ENCODE measurements around the gene ITPRIP. TPM values are rescaled to one million over a fixed set of nuclear protein-coding genes. Genes with fewer than 3 reads are reported as not detected.

The ITPRIP gene
- total RNA-seq, 4 donors from 2014 or later, result 18.1 to 31.5 (median 22.8) TPM

- Histone ChIP-seq H3K27me3 (no peaks in the 10 kb centered on the region), H3K27ac (no peak overlapping the region), H3K9me3 (no peaks in the 10 kb centered on the region), H3K4me1 (peaks cover 6 to 16% (median 6%) of the 10 kb centered on the region in 3 donors), H3K4me3 (no peak overlapping the region), H3K36me3 (no peaks in the 10 kb centered on the region)
- WGBS, 2 donors (ENCODE audit: low coverage in 1 of 2), result 61 to 85% methylated on average over 1 of the region's 1 CpG
- TF ChIP-seq POLR2A (IDR thresholded peaks at IDR 0.05) (no peak), CTCF (IDR thresholded peaks at IDR 0.05) (no peak), POLR2AphosphoS5 (IDR thresholded peaks at IDR 0.05) (no peak), EP300 (IDR thresholded peaks at IDR 0.05) (no peak)
- ATAC-seq, result no peak
Measured at GRCh38 chr10:104344219-104344618, 6.0 kb upstream of the ITPRIP start.

GRCh38 chr10:104342941-104343411 lies 4.7 kb upstream of the ITPRIP start:
- peaks cover 6 to 14% (median 6%) of the 10 kb centered on the region in 3 donors for H3K4me1 ChIP-seq
- TF ChIP-seq EP300 (IDR thresholded peaks at IDR 0.05) (no peak), CTCF (IDR thresholded peaks at IDR 0.05) (no peak), POLR2A (IDR thresholded peaks at IDR 0.05) (no peak), POLR2AphosphoS5 (IDR thresholded peaks at IDR 0.05) (no peak)
- no peak overlapping the region for H3K4me3 ChIP-seq
- H3K27ac ChIP-seq, result peak overlapping the region in 3 of 4 donors; percentile 35 to 66 (median 58)
- H3K27me3 ChIP-seq, result no peaks in the 10 kb centered on the region
- no peak for ATAC-seq
- 23 to 51% methylated on average over 2 to 3 of the region's 3 CpGs for WGBS, 2 donors (ENCODE audit: low coverage in 1 of 2)
- H3K36me3 ChIP-seq, result no peaks in the 10 kb centered on the region
- no peaks in the 10 kb centered on the region for H3K9me3 ChIP-seq

GRCh38 chr10:104340641-104341040 lies 2.4 kb upstream of the ITPRIP start:
- H3K9me3 ChIP-seq, result no peaks in the 10 kb centered on the region
- no peaks in the 10 kb centered on the region for H3K36me3 ChIP-seq
- H3K4me3 ChIP-seq, result no peak overlapping the region
- H3K27me3 ChIP-seq, result no peaks in the 10 kb centered on the region
- peak overlapping the region; percentile 97 to 100 (median 99) for H3K27ac ChIP-seq
- TF ChIP-seq CTCF (IDR thresholded peaks at IDR 0.05) (no peak), POLR2AphosphoS5 (IDR thresholded peaks at IDR 0.05) (no peak), EP300 (IDR thresholded peaks at IDR 0.05) (no peak), POLR2A (IDR thresholded peaks at IDR 0.05) (no peak)
- WGBS, 2 donors (ENCODE audit: low coverage in 1 of 2), result 82 to 89% methylated on average over 4 of the region's 4 CpGs
- peaks cover 11 to 30% (median 11%) of the 10 kb centered on the region in 3 donors for H3K4me1 ChIP-seq
- no peak for ATAC-seq

- TF ChIP-seq POLR2AphosphoS5 (IDR thresholded peaks at IDR 0.05) (peak; percentile 21), POLR2A (IDR thresholded peaks at IDR 0.05) (no peak)
- no peak for ATAC-seq
- 10 to 15% methylated on average over 3 to 4 of the region's 4 CpGs for WGBS, 2 donors (ENCODE audit: low coverage in 1 of 2)
- Histone ChIP-seq H3K36me3 (no peaks in the 10 kb centered on the region), H3K27me3 (no peaks in the 10 kb centered on the region), H3K27ac (peak overlapping the region; percentile 97 to 100 (median 99)), H3K9me3 (no peaks in the 10 kb centered on the region), H3K4me1 (peaks cover 11 to 35% (median 14%) of the 10 kb centered on the region in 3 donors), H3K4me3 (peak overlapping the region in 1 of 2 donors; percentile 89)
Measured at GRCh38 chr10:104340111-104340526, 1.9 kb upstream of the ITPRIP start.

- Histone ChIP-seq H3K9me3 (no peaks in the 10 kb centered on the region), H3K36me3 (peaks cover 0 to 5% of the 10 kb centered on the region in 2 donors), H3K4me1 (peaks cover 11 to 41% (median 19%) of the 10 kb centered on the region in 3 donors), H3K27ac (peak overlapping the region; percentile 97 to 100 (median 99)), H3K27me3 (no peaks in the 10 kb centered on the region), H3K4me3 (peak overlapping the region; percentile 89 to 95)
- ATAC-seq, result peak; percentile 44
- peak; percentile 50 for TF ChIP-seq POLR2AphosphoS5 (IDR thresholded peaks at IDR 0.05)
- TF ChIP-seq EP300 (IDR thresholded peaks at IDR 0.05), result no peak
- 5 to 8% methylated on average over 10 to 11 of the region's 11 CpGs for WGBS, 2 donors (ENCODE audit: low coverage in 1 of 2)
Measured at GRCh38 chr10:104339469-104340110, 1.3 kb upstream of the ITPRIP start.

- TF ChIP-seq POLR2AphosphoS5 (IDR thresholded peaks at IDR 0.05) (peak; percentile 3), EP300 (IDR thresholded peaks at IDR 0.05) (no peak), POLR2A (IDR thresholded peaks at IDR 0.05) (peak; percentile 18 to 40), CTCF (IDR thresholded peaks at IDR 0.05) (no peak)
- Histone ChIP-seq H3K4me1 (peaks cover 11 to 56% (median 39%) of the 10 kb centered on the region in 3 donors), H3K4me3 (peak overlapping the region; percentile 89 to 95), H3K9me3 (no peaks in the 10 kb centered on the region), H3K27me3 (no peaks in the 10 kb centered on the region), H3K27ac (peak overlapping the region; percentile 97 to 100 (median 99)), H3K36me3 (peaks cover 0 to 8% of the 10 kb centered on the region in 2 donors)
- peak; percentile 31 for ATAC-seq
- WGBS, 2 donors (ENCODE audit: low coverage in 1 of 2), result 0 to 4% methylated on average over 4 to 10 of the region's 23 CpGs
Measured at GRCh38 chr10:104337521-104337984, 712 bp downstream of the ITPRIP start.

All from gastroesophageal sphincter (tissue), 4 donors.